ENCODE measurements around the gene CCT3.
"Not testable (repeated sequence)": the region's sequence is repeated elsewhere in the genome, so short reads cannot be mapped to it uniquely, and the experiment has no call there.

CCT3 gene

GRCh38 chr1:156368157-156368658, 30.1 kb upstream of the CCT3 start:
- DNase-seq = no peak

DNA sequence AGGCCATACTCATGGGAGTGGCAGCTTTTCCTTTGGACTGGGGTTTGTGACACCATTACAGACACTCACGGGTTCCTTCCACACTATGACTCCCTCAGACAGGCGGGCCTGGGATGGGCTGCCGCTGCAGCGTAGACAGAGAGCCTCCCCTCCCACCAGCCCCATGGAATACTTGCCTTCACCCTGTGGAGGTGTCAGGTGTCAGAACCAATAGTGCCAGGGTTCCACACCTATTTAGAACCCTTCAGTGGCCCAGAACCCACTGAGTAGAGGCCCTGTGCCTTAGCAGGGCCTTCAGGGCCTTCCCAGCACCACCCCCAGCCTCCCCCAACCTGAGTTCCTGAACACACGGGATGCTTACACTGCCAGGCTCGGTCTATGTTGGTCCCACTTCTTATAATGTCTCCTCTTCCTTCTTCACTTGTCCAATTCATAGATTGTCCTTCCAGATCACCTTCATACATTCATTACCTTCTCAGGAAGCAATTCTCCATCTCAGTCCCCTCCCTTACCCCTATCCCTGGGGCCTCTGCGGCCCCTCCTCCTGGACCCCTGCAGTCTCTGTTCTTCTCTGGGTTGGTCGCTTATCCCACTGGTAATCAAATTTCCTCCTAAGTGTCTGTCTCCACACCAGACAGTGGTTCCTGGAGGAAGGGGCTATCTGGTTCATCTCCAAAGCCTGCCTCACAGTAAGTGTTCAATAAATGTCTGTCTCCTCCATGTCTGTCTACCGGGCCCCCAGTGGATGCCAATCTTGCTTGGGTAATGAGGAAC, 29.5 kb upstream of the CCT3 start:
- DNase-seq = no peak

DNA sequence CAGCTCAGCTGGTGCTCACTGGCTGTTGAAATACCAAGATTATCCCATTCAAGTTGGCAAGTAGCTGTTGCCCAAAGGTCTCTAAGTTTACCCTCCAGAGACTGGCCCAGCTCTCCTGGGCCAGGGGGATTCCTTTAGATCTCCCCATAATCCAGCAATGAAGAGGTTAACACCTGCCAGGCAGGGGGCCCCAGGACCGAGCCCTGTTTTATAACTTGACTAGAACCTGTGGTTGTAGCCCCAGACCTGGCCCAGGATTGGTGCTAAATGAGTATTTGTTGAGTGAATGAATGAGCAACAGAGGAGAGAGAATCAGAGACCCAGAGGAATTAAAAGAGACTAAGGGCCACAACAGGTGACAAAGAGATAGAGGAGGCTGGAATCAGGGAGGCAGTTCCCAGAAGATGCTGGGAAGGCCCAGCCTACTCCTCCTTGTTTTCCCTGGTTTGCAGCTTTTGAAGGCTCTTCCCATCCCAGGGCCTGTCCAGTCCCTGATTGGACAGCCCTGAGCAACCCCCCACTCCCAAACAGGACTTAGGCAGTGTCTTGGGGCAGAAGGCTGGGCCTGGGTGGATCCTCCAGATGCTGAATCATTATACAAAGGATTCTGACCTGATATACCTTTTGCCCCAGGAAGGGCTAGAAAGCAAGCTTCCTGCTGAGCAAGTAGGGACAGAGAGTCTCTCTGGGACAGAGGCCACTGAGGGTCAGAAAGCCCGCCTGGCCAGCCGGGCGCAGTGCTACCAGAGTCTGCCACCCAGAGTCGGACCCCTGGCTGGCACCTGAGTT, 28.5 kb upstream of the CCT3 start:
- no peak for DNase-seq

GRCh38 chr1:156365754-156366153, 27.7 kb upstream of the CCT3 start:
- no peak for DNase-seq

DNA sequence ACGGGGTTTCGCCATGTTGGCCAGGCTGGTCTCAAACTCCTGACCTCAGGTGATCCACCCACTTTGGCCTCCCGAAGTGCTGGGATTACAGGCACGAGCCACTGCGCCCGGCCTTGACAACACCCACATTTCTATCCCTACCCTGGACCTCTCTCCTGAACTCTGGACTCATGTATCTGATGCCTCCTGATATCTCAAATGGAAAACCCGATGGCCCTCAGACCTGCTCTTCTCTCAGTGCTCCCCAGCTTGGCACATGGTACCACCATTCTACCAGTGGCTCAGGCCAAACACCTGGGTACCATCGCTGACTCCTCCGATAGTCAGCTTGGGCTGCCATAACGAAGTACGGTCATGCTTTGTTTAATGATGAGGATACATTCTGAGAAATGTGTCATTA, 22.4 kb upstream of the CCT3 start:
- DNase-seq = no peak

GRCh38 chr1:156359973-156360372, 21.9 kb upstream of the CCT3 start:
- no peak for DNase-seq

- no peak for DNase-seq
These were observed 21.2 kb upstream of the CCT3 start for GRCh38 chr1:156359249-156359648.

GRCh38 chr1:156358641-156359040, 20.5 kb upstream of the CCT3 start:
- DNase-seq = no peak

DNA sequence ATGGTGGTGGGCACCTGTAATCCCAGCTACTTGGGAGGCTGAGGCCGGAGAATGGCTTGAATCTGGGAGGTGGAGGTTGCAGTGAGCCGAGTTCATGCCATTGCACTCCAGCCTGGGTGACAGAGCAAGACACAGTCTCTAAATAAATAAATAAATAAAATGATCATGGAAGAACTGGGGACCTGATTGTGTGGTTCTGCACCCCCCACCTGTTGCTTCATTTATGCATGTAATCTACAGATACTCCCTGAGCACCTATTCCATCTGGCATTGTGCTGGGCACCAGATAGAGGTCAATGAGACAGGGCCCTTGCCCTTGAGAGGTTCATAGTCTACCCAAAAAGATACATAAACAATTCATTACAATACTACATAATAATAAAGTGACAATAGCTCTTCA, 19.9 kb upstream of the CCT3 start:
- DNase-seq = no peak

DNA sequence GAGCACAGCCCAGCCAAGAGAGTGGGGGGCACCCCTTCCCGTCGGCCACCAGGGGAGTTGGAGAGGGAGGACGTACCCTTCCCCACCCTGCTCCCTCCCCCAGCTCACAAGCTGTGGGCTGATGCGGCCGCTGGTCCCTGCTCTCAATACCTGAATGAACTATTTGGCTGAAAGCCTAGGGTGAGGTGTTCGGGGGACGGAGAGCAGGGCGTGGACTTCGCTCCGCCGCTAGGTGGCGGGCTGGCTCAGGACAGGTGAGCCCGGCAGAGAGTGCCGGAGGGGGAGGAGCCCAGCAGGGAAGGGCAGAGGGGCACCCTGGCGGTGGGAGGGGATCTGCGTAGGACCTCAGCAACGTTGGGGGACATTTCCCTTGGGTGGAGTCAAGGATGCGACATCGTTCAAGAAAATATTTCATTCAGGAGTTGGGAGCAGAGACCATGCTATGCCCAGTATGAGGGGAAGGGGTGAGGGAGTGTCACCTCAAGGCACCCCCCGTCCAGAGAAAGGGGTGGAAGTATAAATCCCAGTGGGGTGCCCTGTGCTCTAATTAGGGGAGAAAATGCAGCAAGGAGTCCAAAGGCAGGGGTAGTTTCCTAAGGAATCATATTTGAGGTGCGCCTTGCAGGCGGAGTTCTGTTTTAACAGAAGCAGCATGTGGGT, 18.9 kb upstream of the CCT3 start:
- peak; percentile 76 for DNase-seq

GRCh38 chr1:156356262-156356874, 18.3 kb upstream of the CCT3 start:
- DNase-seq = no peak

DNA sequence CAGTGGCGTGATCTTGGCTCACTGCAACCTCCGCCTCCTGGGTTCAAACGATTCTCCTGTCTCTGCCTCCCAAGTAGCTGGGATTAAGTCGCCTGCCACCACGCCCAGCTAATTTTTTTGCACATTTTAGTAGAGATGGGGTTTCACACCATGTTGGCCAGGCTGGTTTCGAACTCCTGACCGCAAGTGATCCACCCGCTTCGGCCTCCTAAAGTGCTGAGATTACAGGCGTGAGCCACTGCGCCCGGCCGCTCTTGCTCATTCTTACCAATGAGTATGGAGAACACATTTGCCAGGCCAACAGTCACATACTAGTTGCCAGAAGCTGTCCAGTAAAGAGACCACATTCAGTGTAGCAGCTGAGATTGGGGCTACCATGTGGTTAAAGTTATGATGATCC, 14.4 kb upstream of the CCT3 start:
- DNase-seq = not testable (repeated sequence)

GRCh38 chr1:156347331-156347730, 9.2 kb upstream of the CCT3 start:
- DNase-seq = no peak

GRCh38 chr1:156346636-156347035, 8.5 kb upstream of the CCT3 start:
- DNase-seq = no peak

GRCh38 chr1:156346035-156346434, 7.9 kb upstream of the CCT3 start:
- DNase-seq = not testable (repeated sequence)

GRCh38 chr1:156344409-156344808, 6.3 kb upstream of the CCT3 start:
- no peak for DNase-seq

GRCh38 chr1:156342166-156342955, 4.3 kb upstream of the CCT3 start:
- DNase-seq = no peak

GRCh38 chr1:156337888-156338179, 258 bp downstream of the CCT3 start:
- no peak for DNase-seq

DNA sequence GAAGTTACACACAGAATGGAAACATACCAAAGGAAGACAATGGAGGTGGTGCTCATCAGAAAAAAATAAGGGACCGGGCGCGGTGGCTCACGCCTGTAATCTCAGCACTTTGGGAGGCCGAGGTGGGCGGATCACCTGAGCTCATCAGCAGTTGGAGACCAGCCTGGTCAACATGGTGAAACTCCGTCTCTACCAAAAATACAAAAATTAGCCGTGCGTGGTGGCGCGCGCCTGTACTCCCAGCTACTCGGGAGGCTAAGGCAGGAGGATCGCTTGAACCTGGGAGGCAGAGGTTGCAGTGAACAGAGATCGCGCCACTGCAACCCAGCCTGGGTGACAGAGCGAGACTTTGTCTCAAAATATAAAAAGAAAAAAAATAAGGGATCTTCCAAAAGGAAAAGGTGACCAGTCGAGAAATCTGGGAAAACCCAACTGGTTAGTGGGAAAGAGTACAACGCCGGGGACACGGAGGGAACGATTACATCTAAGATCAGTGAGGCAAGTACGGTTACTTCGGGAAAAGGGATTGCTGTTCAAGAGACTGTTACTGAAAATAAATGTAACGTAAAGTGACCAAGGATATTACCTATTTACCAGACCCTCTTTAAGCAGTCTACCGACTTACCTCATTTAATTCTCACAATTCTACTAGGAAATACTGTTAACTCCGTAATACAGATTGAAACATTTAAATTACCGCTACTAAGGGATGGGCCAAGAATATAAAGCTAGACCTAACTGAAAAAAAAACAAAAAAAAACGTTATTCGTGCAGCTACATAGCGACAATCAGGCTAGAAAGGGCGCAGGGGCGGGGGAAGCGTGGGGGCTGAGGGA, 822 bp downstream of the CCT3 start:
- no peak for DNase-seq

GRCh38 chr1:156336242-156336641, 1.9 kb downstream of the CCT3 start:
- no peak for DNase-seq

GRCh38 chr1:156323179-156323578, 14.9 kb downstream of the CCT3 start:
- not testable (repeated sequence) for DNase-seq

DNA sequence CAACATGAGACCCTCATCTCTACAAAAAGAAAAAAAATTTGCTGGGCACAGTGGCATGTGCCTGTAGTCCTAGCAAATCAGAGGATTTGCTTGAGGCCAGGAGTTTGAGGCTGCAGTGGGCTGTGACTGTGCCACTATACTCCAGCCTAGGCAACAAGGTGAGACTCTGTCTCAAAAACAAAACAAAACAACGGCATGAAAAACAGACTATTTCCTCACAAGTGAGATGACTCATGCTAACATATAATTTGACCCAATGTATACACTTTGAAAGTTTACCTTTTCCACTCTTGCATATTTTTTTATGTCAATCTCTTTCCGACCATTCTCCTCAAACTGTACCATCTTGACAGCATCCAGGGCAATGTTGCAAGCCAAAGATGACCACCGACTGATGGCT, 17.5 kb downstream of the CCT3 start:
- no peak for DNase-seq

All from CD4-positive, alpha-beta T cell treated with Interleukin-15 for 1 hour (primary cell).